Caco-2 (cell line): Measurements from ENCODE around the gene TEAD3. TPM values are rescaled to one million over a fixed set of nuclear protein-coding genes. Genes with fewer than 3 reads are reported as not detected.

Experiments
- BruUV-seq: library from RNA; stranded (reverse); fragments of 400-500 nt; replicated peaks from 2 replicates; lab custom pipeline; 2021; lab: Mats Ljungman, UMichigan
- CTCF ChIA-PET: fragments of 300-600 bp; sonication (Branson Sonifier 250); formaldehyde crosslinking; loops from one replicate; lab custom pipeline; 2022; ENCODE audit warnings: antibody characterized with exemption; lab: Charles Lee
- POLR2A ChIA-PET: fragments of 300-600 bp; sonication (Branson Sonifier 250); formaldehyde crosslinking; loops from one replicate; lab custom pipeline; 2022; ENCODE audit warnings: antibody characterized with exemption; lab: Charles Lee
- DNase-seq, 2 experiments: peaks; one replicate each; pipeline versions ENCODE4 v3.0.0 to v3.0.0-alpha.2; 2020 to 2022
- H3K27me3 ChIP-seq: replicated peaks from 2 replicates; pipeline ENCODE4 v1.6.0; 2011; ENCODE audit warnings: low read length; ENCODE audit not compliant: control insufficient read depth, insufficient read depth
- H3K36me3 ChIP-seq: 2 replicates; pipeline ENCODE4 v1.5.1; 2011; ENCODE audit warnings: low read length; ENCODE audit not compliant: control insufficient read depth, insufficient read depth
- H3K4me1 ChIP-seq: fragments of 250-450 bp; sonication (Bioruptor Pico); 2 replicates; pipeline ENCODE4 v1.5.1; 2020; ENCODE audit warnings: mild to moderate bottlenecking
- H3K4me3 ChIP-seq: 2 replicates; pipeline ENCODE4 v1.5.1; 2011; ENCODE audit warnings: low read depth, mild to moderate bottlenecking, control low read depth, low read length
- H3K9me3 ChIP-seq: fragments of 250-450 bp; sonication (Bioruptor Pico); 2 replicates; pipeline ENCODE4 v1.5.1; 2020; ENCODE audit warnings: mild to moderate bottlenecking, moderate library complexity
- H3K27ac Mint-ChIP-seq: one replicate; pipeline ENCODE4 v1.8.0; 2022; ENCODE audit warnings: mixed read lengths; ENCODE audit not compliant: unreplicated experiment
- H3K27me3 Mint-ChIP-seq: one replicate; pipeline ENCODE4 v1.8.0; 2022; ENCODE audit warnings: mixed read lengths; ENCODE audit not compliant: insufficient read depth, unreplicated experiment
- H3K36me3 Mint-ChIP-seq: one replicate; pipeline ENCODE4 v1.8.0; 2022; ENCODE audit warnings: mild to moderate bottlenecking, mixed read lengths; ENCODE audit not compliant: insufficient read depth, unreplicated experiment
- H3K4me1 Mint-ChIP-seq: one replicate; pipeline ENCODE4 v1.8.0; 2022; ENCODE audit warnings: low read depth, mixed read lengths; ENCODE audit not compliant: unreplicated experiment
- H3K4me3 Mint-ChIP-seq: one replicate; pipeline ENCODE4 v1.8.0; 2022; ENCODE audit warnings: mild to moderate bottlenecking, moderate library complexity, mixed read lengths; ENCODE audit not compliant: unreplicated experiment
- H3K9me3 Mint-ChIP-seq: one replicate; pipeline ENCODE4 v1.8.0; 2022; ENCODE audit warnings: mixed read lengths; ENCODE audit not compliant: unreplicated experiment
- intact Hi-C: fragments of 100-400 bp; cut with micrococcal nuclease; formaldehyde crosslinking; loops from one replicate; pipeline ENCODE4 v1.10.0; 2022; ENCODE audit not compliant: unreplicated experiment
- total RNA-seq: library from RNA; stranded (reverse); gene quantifications from 2 replicates; pipeline ENCODE4 v1.2.3, GENCODE V29; 2022
- TF ChIP-seq, protein P1 (sequence below), 2 experiments: fragments of 200-600 bp in 1 of 2; IDR thresholded peaks; 1 replicate in 1 of 2; 2 replicates in 1 of 2; pipeline versions ENCODE4 v1.5.1 to v1.8.0; 2011 to 2022; ENCODE audit warnings: antibody characterized with exemption in 1 of 2, control low read depth in 1 of 2, inconsistent platforms in 1 of 2, low read depth in 1 of 2, low read length in 1 of 2, mild to moderate bottlenecking in 1 of 2, moderate library complexity in 1 of 2; ENCODE audit not compliant: insufficient read depth in 1 of 2, severe bottlenecking in 1 of 2, unreplicated experiment in 1 of 2

Gene TEAD3
- total RNA-seq, 1 experiment from 2014 or later: 57.2 TPM

DNA sequence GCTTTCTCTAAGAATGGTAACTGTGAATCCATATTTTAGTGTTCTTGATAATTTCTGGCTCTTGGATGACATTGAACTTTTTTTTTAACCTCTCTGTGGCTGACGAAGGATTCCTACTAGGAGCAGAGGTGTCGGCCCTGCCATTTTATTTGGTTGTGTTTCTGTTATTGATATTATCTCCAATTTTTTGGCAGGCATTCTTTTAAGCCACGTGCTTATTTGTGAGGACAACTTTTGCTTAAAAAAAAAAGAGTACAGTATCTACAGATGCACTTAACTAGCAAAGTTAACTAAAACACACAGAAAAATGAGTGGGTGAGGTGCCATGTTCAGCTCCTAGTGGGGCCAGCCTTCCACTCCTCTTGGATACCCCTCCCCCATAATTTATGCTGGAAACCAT is 43.6 kb downstream of the TEAD3 start:
- Mint-ChIP-seq H3K4me3 (peak overlapping the region; percentile 74), H3K9me3 (no peaks in the 10 kb centered on the region), H3K4me1 (peaks cover 7% of the 10 kb centered on the region), H3K27me3 (no peaks in the 10 kb centered on the region), H3K36me3 (peaks cover 10% of the 10 kb centered on the region), H3K27ac (no peak overlapping the region)
- TF ChIP-seq, protein P1, sequence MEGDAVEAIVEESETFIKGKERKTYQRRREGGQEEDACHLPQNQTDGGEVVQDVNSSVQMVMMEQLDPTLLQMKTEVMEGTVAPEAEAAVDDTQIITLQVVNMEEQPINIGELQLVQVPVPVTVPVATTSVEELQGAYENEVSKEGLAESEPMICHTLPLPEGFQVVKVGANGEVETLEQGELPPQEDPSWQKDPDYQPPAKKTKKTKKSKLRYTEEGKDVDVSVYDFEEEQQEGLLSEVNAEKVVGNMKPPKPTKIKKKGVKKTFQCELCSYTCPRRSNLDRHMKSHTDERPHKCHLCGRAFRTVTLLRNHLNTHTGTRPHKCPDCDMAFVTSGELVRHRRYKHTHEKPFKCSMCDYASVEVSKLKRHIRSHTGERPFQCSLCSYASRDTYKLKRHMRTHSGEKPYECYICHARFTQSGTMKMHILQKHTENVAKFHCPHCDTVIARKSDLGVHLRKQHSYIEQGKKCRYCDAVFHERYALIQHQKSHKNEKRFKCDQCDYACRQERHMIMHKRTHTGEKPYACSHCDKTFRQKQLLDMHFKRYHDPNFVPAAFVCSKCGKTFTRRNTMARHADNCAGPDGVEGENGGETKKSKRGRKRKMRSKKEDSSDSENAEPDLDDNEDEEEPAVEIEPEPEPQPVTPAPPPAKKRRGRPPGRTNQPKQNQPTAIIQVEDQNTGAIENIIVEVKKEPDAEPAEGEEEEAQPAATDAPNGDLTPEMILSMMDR (IDR thresholded peaks at IDR 0.05; ENCODE audit: insufficient read depth in 1 of 2, low read depth in 1 of 2, low read length in 1 of 2, severe bottlenecking in 1 of 2, unreplicated experiment in 1 of 2): no peak
- ChIA-PET CTCF (interaction anchor here (0.6 to 1.8 kb wide), 2 partner anchors 33 to 111 kb away, joined by 3 to 10 read pairs; partner anchors contain the start of gene PPARD), POLR2A (interaction anchor here (0.5 kb wide), 1 partner anchor 49 kb away, joined by 3 read pairs; no protein-coding TSS in a partner anchor)
- Histone ChIP-seq H3K4me3 (peak overlapping the region; percentile 85), H3K9me3 (no peaks in the 10 kb centered on the region), H3K4me1 (no peaks in the 10 kb centered on the region), H3K27me3 (no peaks in the 10 kb centered on the region), H3K36me3 (peaks cover 1% of the 10 kb centered on the region; the same call in 1 of the 2 replicates)
- intact Hi-C loops: no loop called here
- TSS peak; percentile 47 for BruUV-seq
- no peak for DNase-seq

DNA sequence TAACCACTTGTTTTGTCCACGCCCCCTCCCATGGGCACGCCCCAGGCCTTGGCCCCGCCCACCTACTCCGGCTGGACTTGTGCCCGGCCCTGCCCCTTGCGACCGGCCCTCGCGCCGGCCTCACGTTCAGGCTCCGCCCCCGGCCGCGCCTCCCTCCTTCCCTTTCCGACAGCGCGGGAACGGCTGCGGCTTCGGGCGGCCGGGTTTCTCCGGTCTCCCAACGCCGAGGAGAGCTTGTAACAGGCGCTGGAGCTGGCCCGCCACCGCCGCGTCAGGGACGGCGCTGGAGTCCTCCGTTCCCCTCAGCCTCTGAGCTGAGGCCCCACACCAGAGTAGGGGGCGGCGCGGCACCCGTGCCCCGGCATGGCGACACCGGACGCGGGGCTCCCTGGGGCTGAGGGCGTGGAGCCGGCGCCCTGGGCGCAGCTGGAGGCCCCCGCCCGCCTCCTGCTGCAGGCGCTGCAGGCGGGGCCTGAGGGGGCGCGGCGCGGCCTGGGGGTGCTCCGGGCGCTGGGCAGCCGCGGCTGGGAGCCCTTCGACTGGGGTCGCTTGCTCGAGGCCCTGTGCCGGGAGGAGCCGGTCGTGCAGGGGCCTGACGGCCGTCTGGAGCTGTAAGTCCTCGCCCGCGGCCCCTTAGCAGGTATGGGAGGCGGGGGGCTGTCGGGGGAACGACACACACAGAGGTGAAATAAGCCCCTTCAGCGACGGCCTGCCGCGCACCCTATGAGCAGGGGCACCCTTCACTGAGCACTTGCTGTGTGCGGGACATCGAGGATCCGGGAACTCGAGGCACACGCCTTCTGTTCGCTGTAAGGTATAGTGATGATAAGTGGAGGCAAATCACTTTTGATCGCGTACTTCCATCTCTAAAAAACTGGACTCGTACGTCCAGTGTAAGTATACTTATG is 44.4 kb downstream of the TEAD3 start, which contains the start of gene FANCE:
TSS of gene FANCE (plus strand) at position 156 of the 908 bp plus-strand sequence. CDS start at position 364, 208 bp downstream.
- intact Hi-C loops: loop anchor here (1.0 kb wide), 1 partner anchor 16 kb away; the partner anchor contains the start of gene RPL10A

More for the DNA sequence above, 44.4 kb downstream of the TEAD3 start, which contains the start of gene FANCE:
- ChIA-PET CTCF (interaction anchor here (0.6 to 1.8 kb wide), 6 partner anchors 15 to 159 kb away, joined by 3 to 10 read pairs (median 4); partner anchors contain the start of genes PPARD and RPL10A), POLR2A (interaction anchor here (0.5 to 1.2 kb wide), 3 partner anchors 15 to 134 kb away, joined by 3 to 6 read pairs (median 3); no protein-coding TSS in a partner anchor)
- Mint-ChIP-seq H3K4me1 (peaks cover 7% of the 10 kb centered on the region), H3K9me3 (no peaks in the 10 kb centered on the region), H3K27me3 (no peaks in the 10 kb centered on the region), H3K4me3 (peak within 1 kb of the TSS; percentile 74), H3K27ac (no peak within 1 kb of the TSS), H3K36me3 (peaks cover 10% of the 10 kb centered on the region)
- DNase-seq: peak; percentile 96 to 98
- TF ChIP-seq, protein P1 (IDR thresholded peaks at IDR 0.05; ENCODE audit: insufficient read depth in 1 of 2, low read depth in 1 of 2, low read length in 1 of 2, severe bottlenecking in 1 of 2, unreplicated experiment in 1 of 2): no peak
- no peaks in the 10 kb centered on the region for H3K9me3 ChIP-seq
- peak within 1 kb of the TSS; percentile 85 for H3K4me3 ChIP-seq
- no peaks in the 10 kb centered on the region for H3K4me1 ChIP-seq
- peaks cover 1% of the 10 kb centered on the region; the same call in 1 of the 2 replicates for H3K36me3 ChIP-seq
- no TSS peak for BruUV-seq
- no peaks in the 10 kb centered on the region for H3K27me3 ChIP-seq
